ENCODE measurements around the gene IFI6.
"Not testable (repeated sequence)": the region's sequence is repeated elsewhere in the genome, so short reads cannot be mapped to it uniquely, and the experiment has no call there.

The IFI6 gene

DNA sequence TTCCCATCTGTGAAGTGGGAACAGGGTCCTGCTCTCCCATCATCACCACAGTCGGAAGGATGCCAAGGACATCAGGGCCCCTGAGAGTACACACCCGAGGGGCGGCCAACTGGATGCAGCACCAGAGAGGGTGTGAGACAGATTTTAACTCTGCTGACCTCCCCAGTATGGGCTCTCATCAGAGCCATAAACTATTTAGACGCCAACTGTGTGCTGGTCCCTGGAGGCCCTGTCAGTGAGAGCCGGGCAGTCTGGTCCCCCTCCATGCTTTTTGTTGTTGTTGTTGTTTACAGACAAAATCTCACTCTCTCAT is 38.7 kb downstream of the IFI6 start:
- H3K4me3 ChIP-seq (replicated peaks in 1 of 2; ENCODE audit: low read depth in 2 of 2, low read length in 2 of 2): no peak overlapping the region
- no peak for TF ChIP-seq CTCF (IDR thresholded peaks at IDR 0.05; ENCODE audit: low read depth, low read length)
- no peak for DNase-seq (ENCODE audit: low read depth in 2 of 2)

DNA sequence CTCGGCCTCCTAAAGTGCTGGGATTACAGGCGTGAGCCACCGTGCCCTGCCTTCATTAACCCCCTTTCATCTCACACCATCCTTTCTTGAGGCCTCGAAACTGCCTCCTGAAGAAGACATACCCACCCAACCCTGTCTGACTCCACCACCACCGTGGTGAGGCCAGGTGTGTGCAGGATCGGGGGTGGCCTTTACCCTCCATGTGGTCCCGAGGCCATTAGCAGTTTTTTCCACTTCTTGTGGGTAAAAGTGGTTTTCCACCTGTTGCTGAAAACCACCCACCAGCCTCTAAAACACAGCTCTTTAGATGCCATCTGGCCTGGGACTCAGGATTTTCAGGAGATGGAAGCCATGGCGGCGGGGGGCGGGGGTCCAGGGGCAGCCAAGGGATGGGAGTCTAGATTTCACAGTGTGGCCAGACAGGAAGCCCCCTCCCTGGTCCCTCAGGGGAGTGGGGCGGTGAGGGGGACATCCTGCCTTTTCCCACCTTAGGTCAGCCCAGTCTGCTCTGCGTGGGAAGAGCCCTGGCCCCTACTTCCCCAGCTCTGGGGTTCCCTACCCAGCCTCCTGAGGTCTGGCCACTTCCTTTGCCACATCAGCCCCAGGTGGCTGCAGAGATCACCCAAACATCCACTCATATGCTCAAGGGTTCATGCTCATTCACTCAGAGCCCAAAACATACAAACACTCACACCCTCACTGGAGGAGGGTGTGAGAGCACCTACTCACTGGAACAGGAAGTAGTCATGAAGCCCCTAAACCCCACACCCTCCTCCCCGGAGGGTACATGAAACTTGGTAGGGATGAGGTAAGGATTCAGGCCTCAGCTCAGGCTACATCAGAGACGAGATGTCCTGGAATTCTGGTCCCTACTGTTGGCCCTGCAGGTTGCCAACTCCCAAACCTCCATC is 39.4 kb downstream of the IFI6 start:
- no peak overlapping the region for H3K4me3 ChIP-seq (replicated peaks in 1 of 2; ENCODE audit: low read depth in 2 of 2, low read length in 2 of 2)
- no peak for DNase-seq (ENCODE audit: low read depth in 2 of 2)
- no peak for TF ChIP-seq CTCF (IDR thresholded peaks at IDR 0.05; ENCODE audit: low read depth, low read length)

DNA sequence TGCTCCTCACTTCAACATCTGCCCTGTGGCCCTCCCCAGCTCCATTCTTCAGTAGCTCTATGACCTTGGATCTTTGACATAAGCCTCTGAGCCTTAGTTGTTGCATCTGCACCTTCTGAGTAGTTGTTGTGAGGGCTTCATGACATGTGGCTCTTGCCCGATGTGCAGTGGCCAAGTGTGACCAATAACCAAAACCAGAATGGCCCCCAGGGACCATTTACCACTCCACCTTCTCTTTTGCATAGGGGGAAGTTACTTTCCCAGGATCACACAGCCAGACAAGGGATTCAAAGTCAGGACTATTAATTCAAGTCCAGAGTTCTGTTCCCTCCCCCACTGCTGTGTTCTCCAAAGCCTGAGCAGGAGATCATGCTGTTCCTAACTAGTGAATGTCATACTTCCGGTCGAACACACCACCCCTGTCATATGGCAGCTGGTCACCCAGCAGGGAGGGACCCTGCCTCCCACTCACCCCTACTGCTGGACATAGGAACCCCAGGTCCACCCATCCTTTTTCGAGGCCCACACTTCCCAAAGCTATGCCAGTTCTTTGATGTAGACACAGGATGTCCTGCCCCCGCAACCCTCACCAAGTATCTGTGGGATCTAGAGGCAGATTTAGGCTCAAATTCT is 41.0 kb downstream of the IFI6 start:
- DNase-seq (ENCODE audit: low read depth in 2 of 2): no peak
- no peak overlapping the region for H3K4me3 ChIP-seq (replicated peaks in 1 of 2; ENCODE audit: low read depth in 2 of 2, low read length in 2 of 2)
- TF ChIP-seq CTCF (IDR thresholded peaks at IDR 0.05; ENCODE audit: low read depth, low read length): no peak

DNA sequence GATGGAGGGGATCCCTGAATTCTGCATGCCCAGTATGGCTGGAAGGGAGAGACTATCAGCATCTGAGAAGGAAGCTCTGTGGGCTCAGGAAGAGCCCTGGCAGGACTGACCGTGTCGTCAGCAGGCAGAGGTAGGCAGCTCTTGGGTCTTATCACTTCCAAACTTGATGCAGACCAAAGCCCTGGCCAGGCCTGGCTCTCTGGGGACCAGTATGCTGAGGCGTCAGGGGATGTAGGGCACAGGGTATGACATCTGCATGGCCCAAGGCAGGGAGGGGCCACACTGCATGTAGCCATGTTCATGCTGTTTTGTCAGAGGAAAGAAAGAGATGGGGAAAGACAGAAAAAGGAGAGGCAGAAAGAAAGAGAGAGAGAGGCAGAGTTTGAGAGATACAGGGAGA is 43.3 kb downstream of the IFI6 start:
- no peak for DNase-seq (ENCODE audit: low read depth in 2 of 2)
- no peak overlapping the region for H3K4me3 ChIP-seq (replicated peaks in 1 of 2; ENCODE audit: low read depth in 2 of 2, low read length in 2 of 2)
- TF ChIP-seq CTCF (IDR thresholded peaks at IDR 0.05; ENCODE audit: low read depth, low read length): no peak

- not testable (repeated sequence) for H3K4me3 ChIP-seq (replicated peaks in 1 of 2; ENCODE audit: low read depth in 2 of 2, low read length in 2 of 2)
- DNase-seq (ENCODE audit: low read depth in 2 of 2): peak in 1 of 2 donors; percentile 27
These were observed 44.3 kb downstream of the IFI6 start for GRCh38 chr1:27627733-27628132.

DNA sequence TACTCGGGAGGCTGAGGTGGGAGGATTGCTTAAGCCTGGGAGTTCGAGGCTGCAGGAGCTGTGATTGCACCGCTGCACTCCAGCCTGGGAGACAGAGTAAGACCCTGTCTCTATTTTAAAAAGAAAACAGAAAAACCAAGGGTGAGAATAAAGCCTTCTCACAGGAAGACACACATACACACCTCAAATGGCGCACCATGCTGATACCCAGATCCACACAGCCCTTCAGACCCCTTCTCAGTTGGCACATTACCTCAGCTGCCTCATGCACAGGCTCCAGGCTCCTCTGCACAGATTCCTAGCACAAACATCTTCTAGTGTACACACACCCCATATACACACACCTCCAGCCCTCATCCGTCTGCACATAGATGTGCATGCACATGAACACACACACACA is 44.9 kb downstream of the IFI6 start:
- no peak overlapping the region for H3K4me3 ChIP-seq (replicated peaks in 1 of 2; ENCODE audit: low read depth in 2 of 2, low read length in 2 of 2)
- TF ChIP-seq CTCF (IDR thresholded peaks at IDR 0.05; ENCODE audit: low read depth, low read length): no peak

GRCh38 chr1:27626031-27626935 is 45.7 kb downstream of the IFI6 start:
- no peak overlapping the region for H3K4me3 ChIP-seq (replicated peaks in 1 of 2; ENCODE audit: low read depth in 2 of 2, low read length in 2 of 2)
- DNase-seq (ENCODE audit: low read depth in 2 of 2): no peak

More for the DNA sequence above, 44.9 kb downstream of the IFI6 start:
- no peak for DNase-seq (ENCODE audit: low read depth in 2 of 2)

More at GRCh38 chr1:27626031-27626935, 45.7 kb downstream of the IFI6 start:
- no peak for TF ChIP-seq CTCF (IDR thresholded peaks at IDR 0.05; ENCODE audit: low read depth, low read length)
